Measurements from ENCODE around the gene GALK1. TPM values are rescaled to one million over a fixed set of nuclear protein-coding genes. Genes with fewer than 3 reads are reported as not detected.

The GALK1 gene
- total and polyA plus RNA-seq, 2 of the 13 experiments (the other 11 are each of a cell fraction or from before 2014, with no cell fraction given) = 59.9 to 93.6 TPM

GRCh38 chr17:75720656-75721462, 44.1 kb downstream of the GALK1 start, which contains the start of gene ITGB4 (continued):
- TF ChIP-seq THRA (CRISPR knock-in tag; IDR thresholded peaks at IDR 0.05; ENCODE audit: borderline replicate concordance) (no peak), ZSCAN31 (CRISPR knock-in tag; IDR thresholded peaks at IDR 0.05; ENCODE audit: low read depth) (0 out of 2 replicates have a peak, but pooled peaks have one; percentile 36), NFAT5 (CRISPR knock-in tag; IDR thresholded peaks at IDR 0.05) (peak; percentile 53; the same call in 1 of the 2 replicates), GTF2F1 (IDR thresholded peaks at IDR 0.05; ENCODE audit: low read length) (no peak), ZNF589 (CRISPR knock-in tag; conservative IDR thresholded peaks at IDR 0.05) (no peak), ZNF3 (CRISPR knock-in tag; IDR thresholded peaks at IDR 0.05) (no peak), MATR3 (CRISPR knock-in tag; IDR thresholded peaks at IDR 0.05) (0 out of 2 replicates have a peak, but pooled peaks have one; percentile 53), NFATC3 (CRISPR knock-in tag; IDR thresholded peaks at IDR 0.05) (no peak), MIER2 (CRISPR knock-in tag; IDR thresholded peaks at IDR 0.05) (peak; percentile 36; the same call in 1 of the 2 replicates), MEIS2 (CRISPR knock-in tag; IDR thresholded peaks at IDR 0.05) (peak; percentile 36; the same call in 1 of the 2 replicates), GPN1 (CRISPR knock-in tag; IDR thresholded peaks at IDR 0.05; ENCODE audit: borderline replicate concordance) (0 out of 2 replicates have a peak, but pooled peaks have one; percentile 76), ARHGAP35 (CRISPR knock-in tag; IDR thresholded peaks at IDR 0.05; ENCODE audit: borderline replicate concordance) (no peak), ZNF207 (IDR thresholded peaks at IDR 0.05; ENCODE audit: borderline replicate concordance) (no peak), ARNT2 (CRISPR knock-in tag; IDR thresholded peaks at IDR 0.05; ENCODE audit: low read depth) (0 out of 2 replicates have a peak, but pooled peaks have one; percentile 28), ZNF430 (CRISPR knock-in tag; IDR thresholded peaks at IDR 0.05) (no peak), MAX (IDR thresholded peaks at IDR 0.05) (peak; percentile 40; the same call in 1 of the 2 replicates), ELF3 (CRISPR knock-in tag; IDR thresholded peaks at IDR 0.05) (0 out of 2 replicates have a peak, but pooled peaks have one; percentile 30), CHD4 (IDR thresholded peaks at IDR 0.05; ENCODE audit: borderline replicate concordance, low read length) (no peak), CENPT (CRISPR knock-in tag; IDR thresholded peaks at IDR 0.05; ENCODE audit: low read depth) (0 out of 2 replicates have a peak, but pooled peaks have one; percentile 67), ZNF362 (CRISPR knock-in tag; IDR thresholded peaks at IDR 0.05; ENCODE audit: borderline replicate concordance) (0 out of 2 replicates have a peak, but pooled peaks have one; percentile 21)

All from HepG2 (cell line).